Measurements from ENCODE around the gene GCHFR. TPM values are rescaled to one million over a fixed set of nuclear protein-coding genes. Genes with fewer than 3 reads are reported as not detected.

GCHFR gene
- total and polyA plus RNA-seq, 8 donors: 4.9 to 21.4 (median 8.7) TPM

- no peak for FAIRE-seq
- no peak for TF ChIP-seq CTCF (IDR thresholded peaks at IDR 0.05)
- no peak overlapping the region for H3K4me3 ChIP-seq
- intact Hi-C loops (cut with DNase I): no loop called here
- H3K27ac ChIP-seq: no peak overlapping the region
- H3K27me3 ChIP-seq: no peaks in the 10 kb centered on the region
- ATAC-seq: no peak
- WGBS, 2 donors: 73 to 88% methylated on average over 2 of the region's 2 CpGs
- no peaks in the 10 kb centered on the region for H3K4me1 ChIP-seq
- no peaks in the 10 kb centered on the region for H3K36me3 ChIP-seq
- no peak for DNase-seq
- H3K9me3 ChIP-seq: no peaks in the 10 kb centered on the region
Observed at GRCh38 chr15:40722934-40723333, 40.9 kb upstream of the GCHFR start.

- Histone ChIP-seq H3K36me3 (no peaks in the 10 kb centered on the region), H3K4me3 (no peak overlapping the region), H3K27ac (no peak overlapping the region), H3K27me3 (no peaks in the 10 kb centered on the region), H3K9me3 (no peaks in the 10 kb centered on the region), H3K4me1 (no peaks in the 10 kb centered on the region)
- WGBS, 2 donors: 58 to 68% methylated on average over 2 of the region's 2 CpGs
- intact Hi-C loops (cut with DNase I): no loop called here
- FAIRE-seq (no peak), DNase-seq (no peak), ATAC-seq (no peak)
- TF ChIP-seq CTCF (IDR thresholded peaks at IDR 0.05): no peak
Observed at GRCh38 chr15:40723919-40724318, 39.9 kb upstream of the GCHFR start.

- Histone ChIP-seq H3K27ac (no peak overlapping the region), H3K4me3 (no peak overlapping the region), H3K4me1 (no peaks in the 10 kb centered on the region), H3K36me3 (peaks cover 0 to 5% (median 2%) of the 10 kb centered on the region in 3 donors), H3K9me3 (no peaks in the 10 kb centered on the region), H3K27me3 (no peaks in the 10 kb centered on the region)
- WGBS, 2 donors: 86 to 90% methylated on average over 3 of the region's 3 CpGs
- no peak for TF ChIP-seq CTCF (IDR thresholded peaks at IDR 0.05)
- intact Hi-C loops (cut with DNase I): no loop called here
- FAIRE-seq: no peak
- ATAC-seq: no peak
- no peak for DNase-seq
Observed at GRCh38 chr15:40731034-40731433, 32.8 kb upstream of the GCHFR start.

- no peak overlapping the region for H3K4me3 ChIP-seq
- H3K27me3 ChIP-seq: no peaks in the 10 kb centered on the region
- ATAC-seq (no peak), DNase-seq (no peak), FAIRE-seq (no peak)
- no peak for TF ChIP-seq CTCF (IDR thresholded peaks at IDR 0.05)
- peaks cover 0 to 21% (median 3%) of the 10 kb centered on the region in 3 donors for H3K36me3 ChIP-seq
- intact Hi-C loops (cut with DNase I): no loop called here
- WGBS, 2 donors: 90 to 92% methylated on average over 4 of the region's 4 CpGs
- H3K27ac ChIP-seq: no peak overlapping the region
- H3K9me3 ChIP-seq: no peaks in the 10 kb centered on the region
- no peaks in the 10 kb centered on the region for H3K4me1 ChIP-seq
Observed at GRCh38 chr15:40736575-40736974, 27.3 kb upstream of the GCHFR start.

GRCh38 chr15:40737048-40737447 lies 26.8 kb upstream of the GCHFR start:
- H3K4me3 ChIP-seq: no peak overlapping the region
- intact Hi-C loops (cut with DNase I): no loop called here
- ATAC-seq (peak in 1 of 4 donors; percentile 40), FAIRE-seq (no peak), DNase-seq (no peak)
- H3K27me3 ChIP-seq: no peaks in the 10 kb centered on the region
- WGBS, 2 donors: 63 to 67% methylated on average over 3 of the region's 3 CpGs
- no peak for TF ChIP-seq CTCF (IDR thresholded peaks at IDR 0.05)
- H3K9me3 ChIP-seq: no peaks in the 10 kb centered on the region
- no peak overlapping the region for H3K27ac ChIP-seq
- H3K4me1 ChIP-seq: no peaks in the 10 kb centered on the region
- peaks cover 0 to 21% (median 3%) of the 10 kb centered on the region in 3 donors for H3K36me3 ChIP-seq
